Esophagus muscularis mucosa (tissue), 4 donors: ENCODE data around the gene ITSN2. TPM values are rescaled to one million over a fixed set of nuclear protein-coding genes. Genes with fewer than 3 reads are reported as not detected.

Experiments used
- DNase-seq: peaks from one replicate; pipeline ENCODE4 v3.0.0-alpha.2; 2017; ENCODE audit errors: extremely low spot score
- H3K27ac ChIP-seq, 4 donors: fragments of 200-600 bp; sonication (generic); replicated peaks in 1 of 4; 1 replicate in 3 of 4; 2 replicates in 1 of 4; pipeline ENCODE4 v1.5.1; 2016 to 2019; ENCODE audit warnings: mild to moderate bottlenecking in 1 of 4
- H3K27me3 ChIP-seq, 4 donors: fragments of 200-600 bp; sonication (generic); one replicate each; pipeline versions ENCODE4 v1.5.1 to v1.6.0; 2016 to 2019
- H3K36me3 ChIP-seq, 4 donors: fragments of 200-600 bp; sonication (generic); one replicate each; pipeline ENCODE4 v1.5.1; 2016 to 2019
- H3K4me1 ChIP-seq, 4 donors: fragments of 200-600 bp; sonication (generic); one replicate each; pipeline ENCODE4 v1.5.1; 2016 to 2019
- H3K4me3 ChIP-seq, 4 donors: fragments of 200-600 bp; sonication (generic); 1 replicate in 2 of 4; 2 replicates in 2 of 4; pipeline ENCODE4 v1.5.1; 2016 to 2019; ENCODE audit warnings: mild to moderate bottlenecking in 4 of 4, moderate library complexity in 1 of 4
- H3K9me3 ChIP-seq, 4 donors: fragments of 200-600 bp; sonication (generic); 1 replicate in 3 of 4; 2 replicates in 1 of 4; pipeline ENCODE4 v1.5.1; 2016 to 2019
- CTCF ChIP-seq, 3 experiments: fragments of 200-600 bp in 2 of 3; fragments of 450-650 bp in 1 of 3; sonication (generic) in 2 of 3; IDR thresholded peaks; one replicate each; pipeline ENCODE4 v1.5.1; 2017 to 2019; ENCODE audit warnings: antibody characterized with exemption in 3 of 3, mild to moderate bottlenecking in 2 of 3, moderate library complexity in 1 of 3
- EP300 ChIP-seq: sonication (generic); formaldehyde crosslinking; IDR thresholded peaks from one replicate; pipeline ENCODE4 v1.6.1; 2017; ENCODE audit warnings: antibody characterized with exemption
- POLR2A ChIP-seq: fragments of 450-650 bp; IDR thresholded peaks from one replicate; pipeline ENCODE4 v1.6.1; 2017; ENCODE audit warnings: antibody characterized with exemption, moderate library complexity, mild to moderate bottlenecking, low read depth
- POLR2AphosphoS5 ChIP-seq, 2 donors: sonication (generic); formaldehyde crosslinking; IDR thresholded peaks; one replicate each; pipeline ENCODE4 v1.6.1; 2017; ENCODE audit warnings: antibody characterized with exemption in 2 of 2
- WGBS: methylation state at CpG from one replicate; pipeline ENCODE4 v1.1.5; 2018; 5-methylcytosine and 5-hydroxymethylcytosine counted together
- intact Hi-C: fragments of 100-400 bp; cut with DNase I; formaldehyde crosslinking; loops from one replicate; pipeline ENCODE4 v1.15.1; 2023
- total RNA-seq, 4 donors: library from RNA; depleted of rRNA; stranded (reverse); fragments of >200 nt; gene quantifications; one replicate each; pipeline versions ENCODE4 v1.1.0 to v1.2.1, GENCODE V29; 2016

Gene ITSN2
- total RNA-seq, 4 donors from 2014 or later: 47.0 to 60.2 (median 53.6) TPM

- no peak for TF ChIP-seq POLR2AphosphoS5 (IDR thresholded peaks at IDR 0.05)
- TF ChIP-seq EP300: no peak
- TF ChIP-seq POLR2A: no peak
- no peak for TF ChIP-seq CTCF (IDR thresholded peaks at IDR 0.05)
- Histone ChIP-seq H3K4me3 (no peak overlapping the region), H3K9me3 (no peaks in the 10 kb centered on the region), H3K36me3 (peaks cover 21 to 65% (median 62%) of the 10 kb centered on the region in 4 donors), H3K27ac (no peak overlapping the region), H3K27me3 (no peaks in the 10 kb centered on the region), H3K4me1 (no peaks in the 10 kb centered on the region)
- intact Hi-C loops: no loop called here
- WGBS: 87% methylated on average over 6 of the region's 6 CpGs
- peak; percentile 42 for DNase-seq
Measured at GRCh38 chr2:24221343-24222050, 138.8 kb downstream of the ITSN2 start.

- no peak overlapping the region for H3K27ac ChIP-seq
- DNase-seq: peak; percentile 39
- WGBS: 88% methylated on average over 20 of the region's 20 CpGs
- H3K36me3 ChIP-seq: peaks cover 29 to 69% (median 64%) of the 10 kb centered on the region in 4 donors
- TF ChIP-seq POLR2A (no peak), EP300 (no peak), POLR2AphosphoS5 (IDR thresholded peaks at IDR 0.05) (no peak), CTCF (IDR thresholded peaks at IDR 0.05) (no peak)
- intact Hi-C loops: no loop called here
- H3K27me3 ChIP-seq: no peaks in the 10 kb centered on the region
- H3K4me1 ChIP-seq: no peaks in the 10 kb centered on the region
- no peaks in the 10 kb centered on the region for H3K9me3 ChIP-seq
- H3K4me3 ChIP-seq: no peak overlapping the region
Measured at GRCh38 chr2:24220554-24221291, 139.6 kb downstream of the ITSN2 start.

GRCh38 chr2:24214880-24215279, 145.5 kb downstream of the ITSN2 start:
- no peaks in the 10 kb centered on the region for H3K4me1 ChIP-seq
- H3K27me3 ChIP-seq: no peaks in the 10 kb centered on the region
- 93% methylated on average over 3 of the region's 3 CpGs for WGBS
- H3K27ac ChIP-seq: no peak overlapping the region
- DNase-seq: no peak
- peaks cover 49 to 96% (median 79%) of the 10 kb centered on the region in 4 donors for H3K36me3 ChIP-seq
- TF ChIP-seq CTCF (IDR thresholded peaks at IDR 0.05) (no peak), EP300 (no peak), POLR2A (no peak), POLR2AphosphoS5 (IDR thresholded peaks at IDR 0.05) (no peak)
- H3K4me3 ChIP-seq: no peak overlapping the region
- no peaks in the 10 kb centered on the region for H3K9me3 ChIP-seq
- intact Hi-C loops: no loop called here

- Histone ChIP-seq H3K36me3 (peaks cover 70 to 96% (median 82%) of the 10 kb centered on the region in 4 donors), H3K4me3 (no peak overlapping the region), H3K27me3 (no peaks in the 10 kb centered on the region), H3K4me1 (no peaks in the 10 kb centered on the region), H3K9me3 (no peaks in the 10 kb centered on the region), H3K27ac (no peak overlapping the region)
- no peak for DNase-seq
- TF ChIP-seq CTCF (IDR thresholded peaks at IDR 0.05) (no peak), POLR2AphosphoS5 (IDR thresholded peaks at IDR 0.05) (no peak), EP300 (no peak), POLR2A (no peak)
- intact Hi-C loops: no loop called here
- 84% methylated on average over 7 of the region's 7 CpGs for WGBS
Measured at GRCh38 chr2:24211408-24211807, 148.9 kb downstream of the ITSN2 start.
